ENCODE measurements around the gene GPATCH8. TPM values are rescaled to one million over a fixed set of nuclear protein-coding genes. Genes with fewer than 3 reads are reported as not detected.
A peak's percentile ranks its signal among the peaks of the same experiment; 100 is the strongest.

GPATCH8 gene
- total and polyA plus RNA-seq, 9 of the 15 experiments (the other 6 are each of a cell fraction or from before 2014, with no cell fraction given), result 10.6 to 29.6 (median 13.2) TPM

GRCh38 chr17:44502598-44503146 lies 534 bp downstream of the GPATCH8 start (continued):
- TF ChIP-seq ZNF551 (CRISPR knock-in tag; IDR thresholded peaks at IDR 0.05) (no peak), ZNF740 (CRISPR knock-in tag; IDR thresholded peaks at IDR 0.05) (no peak), ZNF740 (tag; IDR thresholded peaks at IDR 0.05) (no peak), MYC (IDR thresholded peaks at IDR 0.05; ENCODE audit: low read depth, low read length) (no peak), MYC (CRISPR knock-in tag; IDR thresholded peaks at IDR 0.05; ENCODE audit: borderline replicate concordance, low read depth) (0 out of 2 replicates have a peak, but pooled peaks have one; percentile 32), PREB (CRISPR knock-in tag; IDR thresholded peaks at IDR 0.05) (no peak), FOXJ2 (tag; IDR thresholded peaks at IDR 0.05) (no peak), ZFP36 (IDR thresholded peaks at IDR 0.05; ENCODE audit: low read depth, low read length, partially characterized antibody) (no peak), STAT6 (CRISPR knock-in tag; IDR thresholded peaks at IDR 0.05) (no peak), SAP30 (IDR thresholded peaks at IDR 0.05; ENCODE audit: borderline replicate concordance, insufficient read depth, low read depth, low read length, poor library complexity, severe bottlenecking) (peak; percentile 35), ZBTB34 (CRISPR knock-in tag; IDR thresholded peaks at IDR 0.05) (no peak), PHF21A (IDR thresholded peaks at IDR 0.05; ENCODE audit: borderline replicate concordance, low read depth) (no peak), RFX1 (IDR thresholded peaks at IDR 0.05) (no peak), ZNF3 (CRISPR knock-in tag; IDR thresholded peaks at IDR 0.05) (no peak), HMGN3 (IDR thresholded peaks at IDR 0.05; ENCODE audit: borderline replicate concordance, extremely low read depth, insufficient read length, low read depth, low read length) (no peak), RBM34 (IDR thresholded peaks at IDR 0.05; ENCODE audit: borderline replicate concordance, insufficient read depth, low read length) (no peak), ZNF780A (CRISPR knock-in tag; IDR thresholded peaks at IDR 0.05) (no peak), RHOXF2B (CRISPR knock-in tag; conservative IDR thresholded peaks at IDR 0.05) (no peak), ZNF778 (CRISPR knock-in tag; IDR thresholded peaks at IDR 0.05) (no peak)
- TF ChIP-seq, protein P1, sequence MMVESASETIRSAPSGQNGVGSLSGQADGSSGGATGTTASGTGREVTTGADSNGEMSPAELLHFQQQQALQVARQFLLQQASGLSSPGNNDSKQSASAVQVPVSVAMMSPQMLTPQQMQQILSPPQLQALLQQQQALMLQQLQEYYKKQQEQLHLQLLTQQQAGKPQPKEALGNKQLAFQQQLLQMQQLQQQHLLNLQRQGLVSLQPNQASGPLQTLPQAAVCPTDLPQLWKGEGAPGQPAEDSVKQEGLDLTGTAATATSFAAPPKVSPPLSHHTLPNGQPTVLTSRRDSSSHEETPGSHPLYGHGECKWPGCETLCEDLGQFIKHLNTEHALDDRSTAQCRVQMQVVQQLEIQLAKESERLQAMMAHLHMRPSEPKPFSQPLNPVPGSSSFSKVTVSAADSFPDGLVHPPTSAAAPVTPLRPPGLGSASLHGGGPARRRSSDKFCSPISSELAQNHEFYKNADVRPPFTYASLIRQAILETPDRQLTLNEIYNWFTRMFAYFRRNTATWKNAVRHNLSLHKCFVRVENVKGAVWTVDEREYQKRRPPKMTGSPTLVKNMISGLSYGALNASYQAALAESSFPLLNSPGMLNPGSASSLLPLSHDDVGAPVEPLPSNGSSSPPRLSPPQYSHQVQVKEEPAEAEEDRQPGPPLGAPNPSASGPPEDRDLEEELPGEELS (CRISPR knock-in tag; IDR thresholded peaks at IDR 0.05; ENCODE audit: borderline replicate concordance), result no peak

All from K562 (cell line).